HG03103 (cell line): ENCODE measurements around the gene CDC25A.

ENCODE experiments used
- ATAC-seq: cut with Tn5 transposase; IDR thresholded peaks from one replicate; pipeline ENCODE4 v1.9.1; 2021; ENCODE audit warnings: low read depth; ENCODE audit not compliant: unreplicated experiment

The CDC25A gene

GRCh38 chr3:48199117-48199516 is 10.9 kb upstream of the CDC25A start:
- no peak for ATAC-seq

DNA sequence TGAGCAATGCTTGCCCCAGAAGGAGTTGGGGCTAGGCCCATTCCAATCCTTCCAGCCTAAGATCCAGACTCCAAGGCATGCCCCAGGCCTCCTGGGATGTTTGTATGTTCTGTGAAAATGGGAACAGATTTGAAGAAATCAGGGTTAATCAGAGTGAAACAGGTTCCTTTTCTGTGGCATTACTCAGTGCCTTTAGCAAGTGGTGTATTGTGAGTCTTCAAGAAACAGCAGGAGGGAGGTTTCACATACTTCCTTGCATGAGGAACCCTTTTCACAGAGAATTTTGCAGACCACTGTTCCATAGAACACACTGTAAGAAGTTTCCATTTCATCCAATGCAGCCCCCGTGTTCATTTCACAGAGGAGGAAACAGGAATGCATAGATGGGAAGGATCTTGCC is 8.4 kb upstream of the CDC25A start:
- ATAC-seq = no peak

DNA sequence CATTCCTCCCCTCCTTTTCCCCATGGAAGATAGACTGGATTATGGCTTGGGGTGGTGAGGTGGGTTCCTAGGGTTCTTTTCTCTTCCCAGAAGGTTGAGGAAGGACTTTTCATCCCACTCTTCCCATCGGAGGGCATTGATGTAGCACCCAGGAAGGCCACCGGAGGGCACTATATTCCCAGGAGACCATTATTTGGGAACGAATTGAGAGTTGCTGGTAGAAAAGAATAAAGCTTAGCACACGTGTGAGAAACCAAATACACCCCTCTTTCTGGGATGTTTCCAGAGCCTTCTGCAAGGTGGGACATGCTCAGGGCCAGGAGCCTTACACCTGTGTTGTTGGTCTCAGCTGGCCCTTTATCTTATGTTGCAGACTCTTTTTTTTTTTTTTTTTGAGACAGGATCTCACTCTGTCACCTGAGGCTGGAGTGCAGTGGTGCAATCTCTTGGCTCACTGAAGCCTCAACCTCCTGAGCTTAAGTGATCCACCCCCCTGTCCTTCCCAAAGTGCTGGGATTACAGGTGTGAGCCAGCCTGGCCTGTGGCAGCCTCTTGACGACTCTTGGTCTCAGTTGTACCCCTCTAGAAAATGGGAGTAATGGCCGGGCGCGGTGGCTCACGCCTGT is 6.3 kb upstream of the CDC25A start:
- ATAC-seq = no peak

DNA sequence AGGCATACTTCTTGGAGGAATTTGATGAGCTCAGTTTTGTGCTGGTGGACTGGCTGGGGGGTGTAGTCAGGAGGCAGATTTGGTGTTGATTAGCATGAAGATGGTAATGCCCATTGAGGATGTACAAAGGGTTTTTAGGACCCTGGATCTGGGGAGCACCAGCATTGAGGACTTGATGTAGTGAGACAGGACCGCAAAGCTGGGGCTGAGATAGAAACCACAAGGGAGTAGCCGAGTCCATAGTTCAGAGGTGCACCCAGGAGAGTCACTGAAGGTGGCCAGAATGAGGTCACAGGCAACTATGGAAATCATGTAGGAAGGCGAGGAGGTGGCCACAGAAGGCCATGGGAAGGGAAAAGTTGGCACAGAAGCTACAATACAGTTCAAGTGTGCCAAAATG is 2.7 kb upstream of the CDC25A start:
- no peak for ATAC-seq

DNA sequence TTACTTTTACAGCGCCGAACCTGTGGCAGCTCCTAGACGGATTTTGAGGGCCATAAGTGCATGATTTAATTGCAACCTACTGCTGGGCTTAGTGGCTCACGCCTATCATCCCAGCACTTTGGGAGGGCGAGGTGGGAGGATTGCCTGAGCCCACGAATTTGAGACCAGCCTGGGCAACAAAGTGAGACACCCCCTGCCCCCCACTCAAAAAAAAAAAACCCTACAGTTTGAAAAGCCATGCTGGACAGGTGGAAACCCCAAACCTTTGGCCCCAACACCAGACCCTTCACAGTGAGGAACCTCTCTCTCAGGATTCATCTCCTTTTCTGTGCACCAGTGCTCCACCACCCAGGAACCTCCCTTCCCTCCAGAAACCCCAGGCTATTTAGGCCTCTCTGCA is 1.1 kb upstream of the CDC25A start:
- ATAC-seq = no peak

- peak; percentile 24 for ATAC-seq
Measured at GRCh38 chr3:48187579-48188265, 495 bp downstream of the CDC25A start.

GRCh38 chr3:48187301-48187578 is 977 bp downstream of the CDC25A start:
- no peak for ATAC-seq

GRCh38 chr3:48186631-48187300 is 1.5 kb downstream of the CDC25A start:
- ATAC-seq = no peak

DNA sequence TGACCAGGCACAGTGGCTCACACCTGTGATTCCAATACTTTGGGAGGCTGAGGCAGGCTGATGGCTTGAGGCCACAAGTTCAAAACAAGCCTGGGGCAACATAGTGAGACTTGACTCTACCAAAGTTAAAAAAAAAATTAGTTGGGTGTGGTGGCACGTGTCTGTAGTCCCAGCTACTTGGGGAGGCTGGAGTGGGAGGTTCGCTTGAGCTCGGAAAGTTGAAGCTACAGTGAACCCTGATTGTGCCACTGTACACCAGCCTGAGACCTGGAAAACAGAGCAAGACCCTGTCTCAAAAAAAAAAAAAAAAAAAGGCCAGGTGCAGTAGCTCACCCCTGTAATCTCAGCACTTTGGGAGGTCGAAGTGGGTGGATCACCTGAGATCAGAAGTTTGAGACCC is 3.1 kb downstream of the CDC25A start:
- ATAC-seq = no peak

GRCh38 chr3:48184299-48184698 is 3.9 kb downstream of the CDC25A start:
- ATAC-seq = no peak

- ATAC-seq = no peak
Measured at GRCh38 chr3:48180531-48181253, 7.5 kb downstream of the CDC25A start.

GRCh38 chr3:48180021-48180420 is 8.2 kb downstream of the CDC25A start:
- ATAC-seq = no peak

DNA sequence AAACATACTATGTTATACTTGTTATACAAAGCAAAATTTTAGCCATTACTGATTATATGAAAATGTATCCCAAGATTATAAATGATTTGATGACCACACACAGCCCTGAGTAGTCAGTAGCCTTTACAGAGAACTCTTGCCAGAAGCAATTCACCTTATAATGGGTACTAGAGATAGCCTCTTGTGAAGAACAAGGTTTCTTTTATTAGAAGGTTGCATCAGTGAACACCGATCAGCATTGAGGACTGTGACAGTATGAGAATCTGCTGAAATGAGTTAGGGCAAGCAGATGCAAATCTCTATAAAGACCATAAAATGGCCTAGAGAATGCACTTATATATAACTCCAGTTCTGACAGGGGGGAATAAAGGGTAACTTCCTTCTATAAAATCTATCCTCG is 10.1 kb downstream of the CDC25A start:
- ATAC-seq = no peak

GRCh38 chr3:48157950-48158376 is 30.3 kb downstream of the CDC25A start:
- ATAC-seq = no peak

GRCh38 chr3:48157202-48157840 is 30.9 kb downstream of the CDC25A start:
- no peak for ATAC-seq

- ATAC-seq = no peak
Measured at GRCh38 chr3:48156163-48156562, 32.1 kb downstream of the CDC25A start.

- ATAC-seq = no peak
Measured at GRCh38 chr3:48155122-48155521, 33.1 kb downstream of the CDC25A start.

GRCh38 chr3:48151807-48152427 is 36.3 kb downstream of the CDC25A start:
- no peak for ATAC-seq

DNA sequence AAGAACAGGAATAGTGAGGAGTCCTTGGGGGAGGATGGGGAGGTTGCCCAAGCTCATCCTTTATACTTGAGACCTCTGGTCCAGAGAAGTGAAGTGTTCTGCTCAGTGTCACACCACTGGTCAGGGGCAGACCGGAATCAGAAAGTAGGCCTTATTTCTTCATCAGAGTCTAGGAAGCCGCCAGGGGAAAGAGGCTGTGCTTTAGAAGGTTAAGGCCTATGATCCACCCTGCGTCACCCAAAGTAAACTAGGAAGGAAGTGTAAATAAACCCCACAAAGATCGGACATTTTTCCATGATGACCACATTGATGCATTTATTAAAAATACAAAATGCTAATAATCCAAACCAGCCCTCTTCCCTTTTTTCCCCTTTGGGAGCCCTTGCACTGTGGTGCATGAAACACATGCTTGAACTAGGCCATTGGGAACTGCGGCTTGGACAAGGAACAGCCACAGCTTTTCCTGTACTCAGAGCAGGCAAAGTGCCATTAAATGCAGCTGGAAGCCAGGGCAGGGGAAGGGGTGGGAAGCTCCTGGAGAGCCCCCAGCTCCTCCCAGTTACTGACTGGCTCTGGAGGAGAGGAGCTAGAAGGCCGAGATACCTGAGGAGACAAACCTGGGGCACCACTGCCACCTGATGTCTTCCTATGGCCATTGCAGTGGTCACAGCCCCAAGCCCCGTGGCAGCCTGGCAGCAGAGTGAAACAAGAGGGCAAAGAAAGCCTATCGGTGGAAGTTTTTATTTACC is 37.0 kb downstream of the CDC25A start:
- no peak for ATAC-seq

GRCh38 chr3:48143992-48144391 is 44.2 kb downstream of the CDC25A start:
- no peak for ATAC-seq
